Activated T-helper 1 cell treated with anti-CD3 and anti-CD28 coated beads, Interleukin-12 subunit alpha, Interleukin-12 subunit beta, Interleukin-2, Interleukin-4 antibody, amounts not matched to agents 30 ng/mL and 10 ng/mL and 1 ng/mL, durations not matched to agents 14 hours and 24 hours and 36 hours (primary cell): ENCODE results near the gene POLR2B. TPM values are rescaled to one million over a fixed set of nuclear protein-coding genes. Genes with fewer than 3 reads are reported as not detected.

Source experiments
- DNase-seq: peaks from one replicate; pipeline ENCODE4 v3.0.0; 2021; ENCODE audit warnings: low spot score
- H3K27ac Mint-ChIP-seq: one replicate; pipeline ENCODE4 v1.8.0; 2021; ENCODE audit warnings: mild to moderate bottlenecking, mixed read lengths
- H3K27me3 Mint-ChIP-seq: one replicate; pipeline ENCODE4 v1.8.0; 2022; ENCODE audit warnings: mild to moderate bottlenecking, moderate library complexity, mixed read lengths; ENCODE audit not compliant: insufficient read depth
- H3K36me3 Mint-ChIP-seq: one replicate; pipeline ENCODE4 v1.8.0; 2021; ENCODE audit warnings: low read depth, mixed read lengths
- H3K4me1 Mint-ChIP-seq: one replicate; pipeline ENCODE4 v1.8.0; 2021; ENCODE audit warnings: low read depth, mixed read lengths
- H3K4me3 Mint-ChIP-seq: one replicate; pipeline ENCODE4 v1.8.0; 2021; ENCODE audit warnings: mild to moderate bottlenecking, moderate library complexity, mixed read lengths
- H3K9me3 Mint-ChIP-seq: one replicate; pipeline ENCODE4 v1.8.0; 2021; ENCODE audit warnings: mixed read lengths
- intact Hi-C: fragments of 100-400 bp; cut with micrococcal nuclease; formaldehyde crosslinking; loops from one replicate; pipeline ENCODE4 v1.15.1; 2024
- total RNA-seq: library from RNA; stranded (reverse); gene quantifications from 2 replicates; pipeline ENCODE4 v1.2.3, GENCODE V29; 2022

POLR2B gene
- total RNA-seq, 1 donor from 2014 or later = 145 TPM

DNA sequence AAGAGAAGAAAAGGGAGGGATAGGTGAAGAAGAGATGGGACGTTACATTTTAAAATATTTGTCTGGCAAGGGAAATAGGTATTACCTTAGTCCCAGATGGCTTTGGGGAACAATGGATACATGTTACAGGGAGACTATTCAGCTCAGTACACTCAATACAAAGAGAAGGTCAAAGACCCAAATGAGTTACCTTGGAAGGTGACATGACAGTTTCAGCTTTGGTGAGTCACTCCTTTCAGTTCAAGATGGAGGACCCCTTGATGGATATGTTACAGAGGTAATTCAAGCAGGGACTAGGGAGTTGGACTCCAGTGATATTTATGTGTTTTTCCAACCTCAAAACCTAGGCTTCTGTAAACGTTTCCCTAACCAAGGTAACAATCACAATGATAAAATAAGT lies 6.3 kb upstream of the POLR2B start:
- Mint-ChIP-seq H3K4me3 (peak overlapping the region; percentile 35), H3K27ac (no peak overlapping the region), H3K9me3 (peaks cover 11% of the 10 kb centered on the region), H3K27me3 (no peaks in the 10 kb centered on the region), H3K4me1 (peaks cover 34% of the 10 kb centered on the region), H3K36me3 (peaks cover 47% of the 10 kb centered on the region)
- no peak for DNase-seq
- intact Hi-C loops = no loop called here

GRCh38 chr4:56972809-56973208 lies 5.9 kb upstream of the POLR2B start:
- peak overlapping the region; percentile 38 for H3K4me3 Mint-ChIP-seq

GRCh38 chr4:56973336-56973735 lies 5.4 kb upstream of the POLR2B start:
- Mint-ChIP-seq H3K9me3 (peaks cover 11% of the 10 kb centered on the region), H3K36me3 (peaks cover 42% of the 10 kb centered on the region), H3K4me1 (peaks cover 34% of the 10 kb centered on the region), H3K27me3 (no peaks in the 10 kb centered on the region), H3K27ac (no peak overlapping the region), H3K4me3 (no peak overlapping the region)
- DNase-seq = no peak
- intact Hi-C loops = no loop called here

More at GRCh38 chr4:56972809-56973208, 5.9 kb upstream of the POLR2B start:
- no peak for DNase-seq
- intact Hi-C loops = no loop called here
- Mint-ChIP-seq H3K36me3 (peaks cover 44% of the 10 kb centered on the region), H3K9me3 (peaks cover 11% of the 10 kb centered on the region), H3K27ac (no peak overlapping the region), H3K27me3 (no peaks in the 10 kb centered on the region), H3K4me1 (peaks cover 34% of the 10 kb centered on the region)

DNA sequence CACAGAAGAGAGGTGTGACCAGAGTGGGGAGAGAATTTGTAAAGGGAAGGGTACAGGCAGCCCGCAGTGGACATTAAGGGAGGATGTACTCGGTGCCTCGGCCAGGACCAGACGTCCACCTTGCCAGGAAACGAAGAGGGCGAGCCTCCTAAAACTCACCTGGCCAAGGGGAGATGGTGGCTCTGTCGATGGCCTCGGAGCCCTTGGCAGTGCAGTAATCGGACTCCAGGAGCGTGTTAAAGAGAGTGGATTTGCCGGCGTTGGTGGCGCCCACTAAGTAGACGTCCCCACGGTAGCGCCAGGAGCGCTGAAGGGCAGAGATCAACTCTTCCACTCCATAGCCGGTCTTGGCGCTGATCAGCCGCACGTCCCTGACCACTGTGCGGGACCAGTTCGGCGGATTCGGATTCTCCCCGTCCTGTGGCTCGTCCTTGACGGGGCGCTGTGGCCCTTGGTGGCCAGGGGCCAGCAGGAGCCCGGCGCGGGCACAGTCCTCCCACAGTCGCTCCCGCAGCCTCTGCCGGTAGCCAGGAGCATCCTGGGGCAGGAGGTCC lies 2.3 kb upstream of the POLR2B start:
- Mint-ChIP-seq H3K27me3 (no peaks in the 10 kb centered on the region), H3K4me3 (peak overlapping the region; percentile 100), H3K36me3 (peaks cover 46% of the 10 kb centered on the region), H3K27ac (peak overlapping the region; percentile 73), H3K4me1 (peaks cover 50% of the 10 kb centered on the region), H3K9me3 (peaks cover 11% of the 10 kb centered on the region)
- intact Hi-C loops = loop anchor here (2.0 to 5.0 kb wide), 5 partner anchors 174 to 1579 kb away; partner anchors contain the start of genes CLOCK and TMEM165
- no peak for DNase-seq

GRCh38 chr4:56976837-56977320 lies 1.8 kb upstream of the POLR2B start:
- intact Hi-C loops = loop anchor here (1.0 to 5.0 kb wide), 9 partner anchors 68 to 1580 kb away; partner anchors contain the start of genes CEP135, CLOCK, PAICS and SRP72
- peak overlapping the region; percentile 96 for H3K27ac Mint-ChIP-seq

GRCh38 chr4:56977321-56978012 lies 1.2 kb upstream of the POLR2B start, which contains the start of gene NOA1:
TSS of gene NOA1 (minus strand) at chr4:56977606. CDS start at chr4:56977585, 21 bp downstream.
- intact Hi-C loops = loop anchor here (1.0 to 5.0 kb wide), 10 partner anchors 68 to 1580 kb away; partner anchors contain the start of genes CEP135, CLOCK, EXOC1 and PAICS
- peak; percentile 98 for DNase-seq
- H3K4me3 Mint-ChIP-seq = peak within 1 kb of the TSS; percentile 100
- no peaks in the 10 kb centered on the region for H3K27me3 Mint-ChIP-seq
- H3K9me3 Mint-ChIP-seq = peaks cover 11% of the 10 kb centered on the region
- H3K4me1 Mint-ChIP-seq = peaks cover 51% of the 10 kb centered on the region
- peak within 1 kb of the TSS; percentile 100 for H3K27ac Mint-ChIP-seq
- H3K36me3 Mint-ChIP-seq = peaks cover 44% of the 10 kb centered on the region

More at GRCh38 chr4:56976837-56977320, 1.8 kb upstream of the POLR2B start:
- Mint-ChIP-seq H3K9me3 (peaks cover 11% of the 10 kb centered on the region), H3K27me3 (no peaks in the 10 kb centered on the region), H3K36me3 (peaks cover 47% of the 10 kb centered on the region), H3K4me1 (peaks cover 52% of the 10 kb centered on the region), H3K4me3 (peak overlapping the region; percentile 100)
- peak; percentile 35 for DNase-seq

GRCh38 chr4:56979421-56980072 lies 851 bp downstream of the POLR2B start:
- no peaks in the 10 kb centered on the region for H3K9me3 Mint-ChIP-seq
- H3K36me3 Mint-ChIP-seq = peaks cover 36% of the 10 kb centered on the region
- peak overlapping the region; percentile 100 for H3K4me3 Mint-ChIP-seq
- peak overlapping the region; percentile 100 for H3K27ac Mint-ChIP-seq
- H3K27me3 Mint-ChIP-seq = no peaks in the 10 kb centered on the region
- H3K4me1 Mint-ChIP-seq = peaks cover 48% of the 10 kb centered on the region
- DNase-seq = peak; percentile 42
- intact Hi-C loops = loop anchor here (1.0 to 5.0 kb wide), 5 partner anchors 177 to 1582 kb away; partner anchors contain the start of genes AASDH, CLOCK and TMEM165

GRCh38 chr4:56981795-56982201 lies 3.1 kb downstream of the POLR2B start:
- DNase-seq = no peak
- Mint-ChIP-seq H3K4me1 (peaks cover 48% of the 10 kb centered on the region), H3K9me3 (no peaks in the 10 kb centered on the region), H3K4me3 (peak overlapping the region; percentile 100), H3K27me3 (no peaks in the 10 kb centered on the region), H3K27ac (peak overlapping the region; percentile 26), H3K36me3 (peaks cover 39% of the 10 kb centered on the region)
- intact Hi-C loops = no loop called here

DNA sequence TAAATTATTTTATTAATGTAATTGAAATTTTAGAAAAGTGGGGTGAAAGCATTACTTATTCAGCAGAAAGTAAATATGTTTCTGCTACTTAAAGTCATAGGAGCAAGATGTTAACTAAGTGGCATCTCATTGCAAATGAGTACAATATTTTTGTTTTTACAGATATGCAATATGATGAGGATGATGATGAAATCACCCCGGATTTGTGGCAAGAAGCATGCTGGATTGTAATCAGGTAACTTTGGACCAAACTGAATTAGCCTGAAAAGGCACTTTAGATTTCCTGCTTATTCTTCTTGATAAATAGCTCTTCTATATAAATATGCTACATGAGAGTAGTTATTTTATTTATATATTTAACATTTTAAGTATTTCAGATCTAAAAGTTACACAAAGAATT lies 7.5 kb downstream of the POLR2B start:
- Mint-ChIP-seq H3K27me3 (no peaks in the 10 kb centered on the region), H3K4me3 (no peak overlapping the region), H3K27ac (no peak overlapping the region), H3K9me3 (no peaks in the 10 kb centered on the region), H3K36me3 (peaks cover 55% of the 10 kb centered on the region), H3K4me1 (peaks cover 55% of the 10 kb centered on the region)
- no peak for DNase-seq
- intact Hi-C loops = no loop called here

DNA sequence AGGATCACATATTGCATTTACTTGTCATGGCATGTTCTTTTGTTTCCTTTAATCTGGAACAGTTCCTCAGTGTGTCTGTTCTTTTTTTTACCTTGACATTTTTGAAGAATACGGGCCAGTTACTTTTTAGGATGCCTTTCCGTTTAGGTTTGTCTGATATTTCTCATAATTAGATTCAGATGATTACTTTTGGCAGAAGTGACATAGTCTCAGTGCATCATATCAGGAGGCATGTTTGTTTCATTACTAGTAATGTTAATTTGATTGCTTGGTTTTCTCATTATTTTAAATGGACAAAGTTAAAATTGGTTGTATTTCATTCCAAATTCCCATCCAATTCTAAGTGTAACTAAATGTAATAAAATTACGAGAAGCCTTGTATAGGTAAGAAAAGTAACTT lies 8.3 kb downstream of the POLR2B start:
- Mint-ChIP-seq H3K4me3 (no peak overlapping the region), H3K9me3 (no peaks in the 10 kb centered on the region), H3K27ac (no peak overlapping the region), H3K27me3 (no peaks in the 10 kb centered on the region), H3K4me1 (peaks cover 55% of the 10 kb centered on the region), H3K36me3 (peaks cover 56% of the 10 kb centered on the region)
- no peak for DNase-seq
- intact Hi-C loops = no loop called here

GRCh38 chr4:56990109-56990905 lies 11.6 kb downstream of the POLR2B start:
- no peak for DNase-seq
- peaks cover 60% of the 10 kb centered on the region for H3K36me3 Mint-ChIP-seq
- H3K4me1 Mint-ChIP-seq = peaks cover 42% of the 10 kb centered on the region
- H3K27me3 Mint-ChIP-seq = no peaks in the 10 kb centered on the region
- intact Hi-C loops = no loop called here
- H3K9me3 Mint-ChIP-seq = no peaks in the 10 kb centered on the region
- no peak overlapping the region for H3K27ac Mint-ChIP-seq
- H3K4me3 Mint-ChIP-seq = no peak overlapping the region

GRCh38 chr4:56995525-56995924 lies 16.8 kb downstream of the POLR2B start:
- intact Hi-C loops = no loop called here
- H3K4me1 Mint-ChIP-seq = peaks cover 29% of the 10 kb centered on the region

More at GRCh38 chr4:56995525-56995924, 16.8 kb downstream of the POLR2B start:
- Mint-ChIP-seq H3K27ac (no peak overlapping the region), H3K27me3 (no peaks in the 10 kb centered on the region), H3K9me3 (no peaks in the 10 kb centered on the region), H3K4me3 (no peak overlapping the region), H3K36me3 (peaks cover 55% of the 10 kb centered on the region)
- no peak for DNase-seq
